Mammary epithelial cell (primary cell): Measurements from ENCODE around the gene PPIC.

Experiments used
- CTCF ChIP-seq, 2 donors: IDR thresholded peaks in 1 of 2; conservative IDR thresholded peaks in 1 of 2; 2 replicates each; pipeline ENCODE4 v1.5.1; 2011 to 2012; ENCODE audit warnings: inconsistent platforms in 2 of 2, low read length in 2 of 2, mild to moderate bottlenecking in 2 of 2, control low read depth in 1 of 2, low read depth in 1 of 2; ENCODE audit not compliant: insufficient read depth in 1 of 2; ENCODE audit errors: extremely low read depth in 1 of 2
- EZH2 ChIP-seq: IDR thresholded peaks from 2 replicates; pipeline ENCODE4 v1.6.1; 2012; ENCODE audit warnings: low read length, inconsistent platforms, borderline replicate concordance

DNA sequence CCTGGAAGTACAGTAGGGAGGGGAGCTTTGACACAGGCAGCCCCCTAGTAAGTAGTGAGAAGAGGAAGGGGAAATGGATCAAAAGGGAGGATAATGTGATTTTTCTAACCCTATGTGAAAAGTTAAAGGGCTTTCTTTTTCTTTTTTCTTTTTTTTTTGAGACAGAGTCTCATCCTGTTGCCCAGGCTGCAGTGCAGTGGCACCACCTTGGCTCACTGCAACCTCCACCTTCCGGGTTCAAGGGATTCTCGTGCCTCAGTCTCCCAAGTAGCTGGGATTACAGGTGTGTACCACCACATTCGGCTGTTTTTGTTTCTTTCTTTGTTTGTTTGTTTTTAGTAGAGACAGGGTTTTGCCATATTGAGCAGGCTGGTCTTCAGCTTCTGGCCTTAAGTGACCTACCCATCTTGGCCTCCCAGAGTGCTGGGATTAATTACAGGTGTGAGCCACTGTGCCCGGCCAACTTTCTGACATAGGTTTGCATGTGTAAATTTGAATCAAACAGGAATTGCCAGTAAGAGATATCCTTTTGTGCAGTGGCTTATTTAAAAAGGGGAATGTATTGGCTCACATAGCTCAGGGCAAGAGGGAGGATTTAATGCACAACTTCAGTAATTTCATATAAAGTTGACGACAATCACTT lies 39.1 kb upstream of the PPIC start:
- TF ChIP-seq EZH2 = no peak
- TF ChIP-seq CTCF (conservative IDR thresholded peaks at IDR 0.05 in 1 of 2, IDR thresholded peaks at IDR 0.05 in 1 of 2; ENCODE audit: extremely low read depth in 1 of 2, insufficient read depth in 1 of 2, low read depth in 1 of 2, low read length in 2 of 2) = no peak
